ENCODE results near the gene PSEN1.

PSEN1 gene

GRCh38 chr14:73251516-73252215 lies 115.4 kb downstream of the PSEN1 start:
- Histone ChIP-seq H3K27me3 (ENCODE audit: insufficient read depth, poor library complexity, severe bottlenecking) (no peaks in the 10 kb centered on the region), H3K4me3 (replicated peaks; ENCODE audit: insufficient read depth, low read length) (no peak overlapping the region), H3K27ac (replicated peaks) (no peak overlapping the region)
- no peak for DNase-seq (ENCODE audit: low read depth in 1 of 2, low spot score in 1 of 2)
- TF ChIP-seq, protein P1, sequence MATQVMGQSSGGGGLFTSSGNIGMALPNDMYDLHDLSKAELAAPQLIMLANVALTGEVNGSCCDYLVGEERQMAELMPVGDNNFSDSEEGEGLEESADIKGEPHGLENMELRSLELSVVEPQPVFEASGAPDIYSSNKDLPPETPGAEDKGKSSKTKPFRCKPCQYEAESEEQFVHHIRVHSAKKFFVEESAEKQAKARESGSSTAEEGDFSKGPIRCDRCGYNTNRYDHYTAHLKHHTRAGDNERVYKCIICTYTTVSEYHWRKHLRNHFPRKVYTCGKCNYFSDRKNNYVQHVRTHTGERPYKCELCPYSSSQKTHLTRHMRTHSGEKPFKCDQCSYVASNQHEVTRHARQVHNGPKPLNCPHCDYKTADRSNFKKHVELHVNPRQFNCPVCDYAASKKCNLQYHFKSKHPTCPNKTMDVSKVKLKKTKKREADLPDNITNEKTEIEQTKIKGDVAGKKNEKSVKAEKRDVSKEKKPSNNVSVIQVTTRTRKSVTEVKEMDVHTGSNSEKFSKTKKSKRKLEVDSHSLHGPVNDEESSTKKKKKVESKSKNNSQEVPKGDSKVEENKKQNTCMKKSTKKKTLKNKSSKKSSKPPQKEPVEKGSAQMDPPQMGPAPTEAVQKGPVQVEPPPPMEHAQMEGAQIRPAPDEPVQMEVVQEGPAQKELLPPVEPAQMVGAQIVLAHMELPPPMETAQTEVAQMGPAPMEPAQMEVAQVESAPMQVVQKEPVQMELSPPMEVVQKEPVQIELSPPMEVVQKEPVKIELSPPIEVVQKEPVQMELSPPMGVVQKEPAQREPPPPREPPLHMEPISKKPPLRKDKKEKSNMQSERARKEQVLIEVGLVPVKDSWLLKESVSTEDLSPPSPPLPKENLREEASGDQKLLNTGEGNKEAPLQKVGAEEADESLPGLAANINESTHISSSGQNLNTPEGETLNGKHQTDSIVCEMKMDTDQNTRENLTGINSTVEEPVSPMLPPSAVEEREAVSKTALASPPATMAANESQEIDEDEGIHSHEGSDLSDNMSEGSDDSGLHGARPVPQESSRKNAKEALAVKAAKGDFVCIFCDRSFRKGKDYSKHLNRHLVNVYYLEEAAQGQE (IDR thresholded peaks at IDR 0.05; ENCODE audit: insufficient replicate concordance, low read depth) = no peak
- TF ChIP-seq SPI1 (IDR thresholded peaks at IDR 0.05; ENCODE audit: borderline replicate concordance, low read depth) (no peak), CTCF (IDR thresholded peaks at IDR 0.05; ENCODE audit: insufficient read depth, low read length) (no peak), POLR2AphosphoS5 (IDR thresholded peaks at IDR 0.05; ENCODE audit: low read depth) (no peak)

- H3K4me3 ChIP-seq (replicated peaks; ENCODE audit: insufficient read depth, low read length) = no peak overlapping the region
- no peak for DNase-seq (ENCODE audit: low read depth in 1 of 2, low spot score in 1 of 2)
- H3K27ac ChIP-seq (replicated peaks) = no peak overlapping the region
- H3K27me3 ChIP-seq (ENCODE audit: insufficient read depth, poor library complexity, severe bottlenecking) = no peaks in the 10 kb centered on the region
- TF ChIP-seq GABPA (IDR thresholded peaks at IDR 0.05; ENCODE audit: low read depth) (no peak), CTCF (IDR thresholded peaks at IDR 0.05; ENCODE audit: insufficient read depth, low read length) (no peak), POLR2AphosphoS5 (IDR thresholded peaks at IDR 0.05; ENCODE audit: low read depth) (no peak), SPI1 (IDR thresholded peaks at IDR 0.05; ENCODE audit: borderline replicate concordance, low read depth) (no peak)
- TF ChIP-seq, protein P1 (IDR thresholded peaks at IDR 0.05; ENCODE audit: insufficient replicate concordance, low read depth) = no peak
These were observed 116.4 kb downstream of the PSEN1 start for GRCh38 chr14:73252491-73253322.

GRCh38 chr14:73253323-73253610 lies 117.0 kb downstream of the PSEN1 start:
- DNase-seq (ENCODE audit: low read depth in 1 of 2, low spot score in 1 of 2) = no peak
- Histone ChIP-seq H3K27me3 (ENCODE audit: insufficient read depth, poor library complexity, severe bottlenecking) (no peaks in the 10 kb centered on the region), H3K4me3 (replicated peaks; ENCODE audit: insufficient read depth, low read length) (no peak overlapping the region), H3K27ac (replicated peaks) (no peak overlapping the region)
- no peak for TF ChIP-seq GABPA (IDR thresholded peaks at IDR 0.05; ENCODE audit: low read depth)
- TF ChIP-seq, protein P1 (IDR thresholded peaks at IDR 0.05; ENCODE audit: insufficient replicate concordance, low read depth) = no peak
- no peak for TF ChIP-seq SPI1 (IDR thresholded peaks at IDR 0.05; ENCODE audit: borderline replicate concordance, low read depth)
- TF ChIP-seq POLR2AphosphoS5 (IDR thresholded peaks at IDR 0.05; ENCODE audit: low read depth) = no peak
- no peak for TF ChIP-seq CTCF (IDR thresholded peaks at IDR 0.05; ENCODE audit: insufficient read depth, low read length)

All from HL-60 (cell line).